Astrocyte of the hippocampus (primary cell): Measurements from ENCODE around the gene TOMM20.
A peak's percentile ranks its signal among the peaks of the same experiment; 100 is the strongest.
"Not testable (repeated sequence)": the region's sequence is repeated elsewhere in the genome, so short reads cannot be mapped to it uniquely, and the experiment has no call there.

ENCODE experiments used
- DNase-seq: peaks from one replicate; pipeline ENCODE4 v3.0.0; 2011; ENCODE audit warnings: low read depth, low spot score

Gene TOMM20

GRCh38 chr1:235128456-235129328, at the start of gene TOMM20:
Gene TOMM20, minus strand, starts transcription at chr1:235128837. Its CDS starts 122 bp downstream, at chr1:235128715.
- peak; percentile 99 for DNase-seq

GRCh38 chr1:235176486-235176885, 47.8 kb upstream of the TOMM20 start:
- DNase-seq = no peak

GRCh38 chr1:235169986-235170385, 41.3 kb upstream of the TOMM20 start:
- no peak for DNase-seq

GRCh38 chr1:235168375-235168774, 39.7 kb upstream of the TOMM20 start:
- no peak for DNase-seq

- no peak for DNase-seq
Observed at GRCh38 chr1:235161685-235162327, 33.2 kb upstream of the TOMM20 start.

- DNase-seq = peak; percentile 96
Observed at GRCh38 chr1:235160957-235161684, 32.5 kb upstream of the TOMM20 start, which contains the start of gene RBM34. Gene RBM34, minus strand, starts transcription at chr1:235161250. Its CDS starts 24 bp downstream, at chr1:235161226.

- DNase-seq = no peak
Observed at GRCh38 chr1:235160383-235160956, 31.8 kb upstream of the TOMM20 start.

- DNase-seq = not testable (repeated sequence)
Observed at GRCh38 chr1:235159930-235160329, 31.3 kb upstream of the TOMM20 start.

GRCh38 chr1:235159284-235159683, 30.6 kb upstream of the TOMM20 start:
- DNase-seq = not testable (repeated sequence)

GRCh38 chr1:235158680-235159079, 30.0 kb upstream of the TOMM20 start:
- DNase-seq = no peak

- no peak for DNase-seq
Observed at GRCh38 chr1:235157150-235157549, 28.5 kb upstream of the TOMM20 start.

- DNase-seq = no peak
Observed at GRCh38 chr1:235156740-235157139, 28.1 kb upstream of the TOMM20 start.

- DNase-seq = no peak
Observed at GRCh38 chr1:235156265-235156664, 27.6 kb upstream of the TOMM20 start.

- DNase-seq = no peak
Observed at GRCh38 chr1:235152235-235152634, 23.6 kb upstream of the TOMM20 start.

- no peak for DNase-seq
Observed at GRCh38 chr1:235151033-235151432, 22.4 kb upstream of the TOMM20 start.

- no peak for DNase-seq
Observed at GRCh38 chr1:235149824-235150223, 21.2 kb upstream of the TOMM20 start.

GRCh38 chr1:235147269-235147668, 18.6 kb upstream of the TOMM20 start:
- DNase-seq = no peak

GRCh38 chr1:235145639-235146038, 17.0 kb upstream of the TOMM20 start:
- no peak for DNase-seq

- DNase-seq = no peak
Observed at GRCh38 chr1:235142991-235143390, 14.4 kb upstream of the TOMM20 start.

GRCh38 chr1:235139315-235139714, 10.7 kb upstream of the TOMM20 start:
- DNase-seq = no peak

- no peak for DNase-seq
Observed at GRCh38 chr1:235138821-235139220, 10.2 kb upstream of the TOMM20 start.

- no peak for DNase-seq
Observed at GRCh38 chr1:235136111-235136510, 7.5 kb upstream of the TOMM20 start.
